ENCODE data around the gene KCNK1.
A peak's percentile ranks its signal among the peaks of the same experiment; 100 is the strongest.

Gene KCNK1

GRCh38 chr1:233613252-233614172, at the start of gene KCNK1:
KCNK1 (plus strand) TSS chr1:233614106; CDS start chr1:233614172, 66 bp downstream.
- DNase-seq (ENCODE audit: low spot score): peak; percentile 71

- no peak for DNase-seq (ENCODE audit: low spot score)
Observed at GRCh38 chr1:233565313-233565712, 48.6 kb upstream of the KCNK1 start.

- no peak for DNase-seq (ENCODE audit: low spot score)
Observed at GRCh38 chr1:233566886-233567285, 47.0 kb upstream of the KCNK1 start.

GRCh38 chr1:233569636-233570035, 44.3 kb upstream of the KCNK1 start:
- no peak for DNase-seq (ENCODE audit: low spot score)

GRCh38 chr1:233570216-233570615, 43.7 kb upstream of the KCNK1 start:
- no peak for DNase-seq (ENCODE audit: low spot score)

- DNase-seq (ENCODE audit: low spot score): no peak
Observed at GRCh38 chr1:233570706-233571105, 43.2 kb upstream of the KCNK1 start.

- no peak for DNase-seq (ENCODE audit: low spot score)
Observed at GRCh38 chr1:233572896-233573295, 41.0 kb upstream of the KCNK1 start.

GRCh38 chr1:233575450-233575849, 38.5 kb upstream of the KCNK1 start:
- no peak for DNase-seq (ENCODE audit: low spot score)

- no peak for DNase-seq (ENCODE audit: low spot score)
Observed at GRCh38 chr1:233582439-233582838, 31.5 kb upstream of the KCNK1 start.

- no peak for DNase-seq (ENCODE audit: low spot score)
Observed at GRCh38 chr1:233584376-233584775, 29.5 kb upstream of the KCNK1 start.

GRCh38 chr1:233584931-233585330, 29.0 kb upstream of the KCNK1 start:
- DNase-seq (ENCODE audit: low spot score): no peak

GRCh38 chr1:233586301-233586700, 27.6 kb upstream of the KCNK1 start:
- no peak for DNase-seq (ENCODE audit: low spot score)

- no peak for DNase-seq (ENCODE audit: low spot score)
Observed at GRCh38 chr1:233587196-233587595, 26.7 kb upstream of the KCNK1 start.

GRCh38 chr1:233587958-233588799, 25.7 kb upstream of the KCNK1 start:
- no peak for DNase-seq (ENCODE audit: low spot score)

GRCh38 chr1:233597489-233597901, 16.4 kb upstream of the KCNK1 start:
- DNase-seq (ENCODE audit: low spot score): no peak

- no peak for DNase-seq (ENCODE audit: low spot score)
Observed at GRCh38 chr1:233598891-233599541, 14.9 kb upstream of the KCNK1 start.

GRCh38 chr1:233599542-233600073, 14.3 kb upstream of the KCNK1 start:
- DNase-seq (ENCODE audit: low spot score): no peak

- DNase-seq (ENCODE audit: low spot score): no peak
Observed at GRCh38 chr1:233600488-233600887, 13.4 kb upstream of the KCNK1 start.

- DNase-seq (ENCODE audit: low spot score): no peak
Observed at GRCh38 chr1:233603478-233603877, 10.4 kb upstream of the KCNK1 start.

- no peak for DNase-seq (ENCODE audit: low spot score)
Observed at GRCh38 chr1:233605205-233605604, 8.7 kb upstream of the KCNK1 start.

- no peak for DNase-seq (ENCODE audit: low spot score)
Observed at GRCh38 chr1:233606813-233607212, 7.1 kb upstream of the KCNK1 start.
